GM21619 (cell line): ENCODE data around the gene DCHS2.
A peak's percentile ranks its signal among the peaks of the same experiment; 100 is the strongest.

Experiments used
- ATAC-seq: cut with Tn5 transposase; IDR thresholded peaks from one replicate; pipeline ENCODE4 v1.9.1; 2021; ENCODE audit not compliant: unreplicated experiment

Gene DCHS2

DNA sequence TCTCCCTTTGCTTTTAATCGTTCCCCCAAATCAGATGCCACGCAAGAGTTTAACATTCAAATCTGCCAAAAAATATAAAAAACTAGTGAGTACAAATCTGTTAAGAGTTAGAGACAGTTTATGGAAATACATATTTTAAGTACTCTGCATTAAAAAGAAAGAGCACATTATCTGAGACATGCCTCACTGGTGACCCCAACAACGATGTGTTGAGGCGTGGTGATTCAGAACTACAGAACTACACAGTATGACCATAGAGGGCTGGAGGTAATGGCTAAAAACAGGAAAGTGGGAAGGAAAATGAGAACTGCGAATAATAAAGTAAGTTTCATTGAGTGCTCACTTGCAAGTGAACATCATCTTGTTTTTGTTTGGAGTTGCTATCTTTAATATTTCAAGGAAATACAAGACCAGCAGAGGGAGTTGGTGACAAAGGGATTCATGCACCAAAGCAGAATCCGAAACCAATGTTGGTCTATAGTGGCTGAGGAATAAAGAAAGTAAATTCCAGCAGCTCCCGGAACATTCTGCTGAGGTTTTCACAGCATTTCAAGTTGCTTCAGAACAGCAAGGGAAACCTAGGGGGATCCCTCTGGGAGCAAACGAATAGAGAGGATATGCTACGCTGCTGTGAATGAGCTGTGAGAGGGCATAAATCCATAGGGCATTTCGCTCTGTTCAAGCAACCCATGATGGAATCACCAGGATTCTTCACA lies 92.2 kb downstream of the DCHS2 start:
- ATAC-seq = no peak

DNA sequence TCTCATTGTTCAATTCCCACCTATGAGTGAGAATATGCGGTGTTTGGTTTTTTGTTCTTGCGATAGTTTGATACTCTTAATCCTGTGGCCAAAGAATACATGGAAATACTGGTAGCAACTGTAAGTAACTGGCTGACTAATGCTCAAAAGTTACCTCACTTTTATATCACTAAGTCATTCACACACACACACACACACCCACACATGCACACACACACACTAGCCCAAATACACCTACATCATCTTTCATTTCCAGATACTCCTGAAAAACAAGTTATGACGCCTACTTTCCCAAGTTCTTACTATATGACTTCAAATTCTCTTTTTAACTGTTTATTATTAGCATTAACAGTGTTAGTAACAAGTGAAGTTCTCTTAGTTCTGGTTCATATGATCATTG lies 101.3 kb downstream of the DCHS2 start:
- ATAC-seq = no peak

DNA sequence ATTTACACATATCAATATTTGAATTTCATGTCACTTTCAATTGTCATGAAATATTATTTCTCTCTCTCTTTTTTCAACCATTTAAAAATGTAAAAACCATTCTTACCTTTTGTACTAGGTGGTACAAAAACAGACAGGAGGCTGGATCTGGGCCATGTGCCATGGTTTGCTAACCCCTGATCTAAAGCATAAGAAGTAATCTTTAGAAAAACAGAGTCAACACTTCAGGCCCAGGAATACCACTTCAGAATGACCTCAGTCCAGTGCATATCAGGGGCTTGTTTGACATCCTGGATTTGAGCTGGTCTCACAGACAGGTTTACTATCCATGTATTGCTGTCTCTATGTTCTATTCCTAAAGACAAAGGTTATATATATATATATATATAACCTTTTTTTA lies 102.5 kb downstream of the DCHS2 start:
- ATAC-seq = no peak

DNA sequence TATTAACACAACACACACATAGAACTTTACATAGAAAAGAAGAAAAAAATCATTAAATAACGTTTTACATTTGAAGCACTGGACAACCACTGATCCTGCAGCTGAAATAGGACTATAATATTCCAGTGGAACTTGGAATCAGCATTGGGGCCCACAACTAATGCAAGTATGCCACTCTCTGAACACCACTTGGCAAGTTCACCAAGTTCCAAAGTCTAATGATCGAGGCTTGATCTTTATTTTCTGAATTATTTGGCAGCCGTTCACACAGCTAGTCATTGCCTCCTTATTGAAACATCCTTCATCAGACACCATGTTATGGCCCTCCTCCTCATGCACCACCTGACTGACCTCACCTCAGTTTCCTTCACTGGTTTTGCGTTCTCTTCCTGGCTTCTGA lies 107.6 kb downstream of the DCHS2 start:
- ATAC-seq = no peak

DNA sequence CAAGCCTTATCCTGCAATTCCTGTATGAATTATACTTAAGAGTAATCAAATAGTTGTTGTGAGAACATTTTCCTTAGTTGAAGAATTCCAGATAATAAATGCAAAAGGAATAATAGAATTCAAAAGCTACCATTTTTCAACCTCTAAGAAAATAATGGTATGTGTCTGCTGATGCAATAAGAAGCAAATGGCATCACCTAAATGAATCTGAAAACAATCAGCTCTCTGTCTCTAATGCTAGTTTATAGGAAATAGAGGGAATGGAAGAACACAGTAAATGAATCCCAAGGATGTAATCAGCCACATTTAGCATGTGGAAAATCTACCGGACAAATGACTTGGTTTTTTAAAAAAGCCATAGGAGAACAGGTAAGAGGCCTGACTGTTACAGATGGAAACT lies 115.1 kb downstream of the DCHS2 start:
- no peak for ATAC-seq

DNA sequence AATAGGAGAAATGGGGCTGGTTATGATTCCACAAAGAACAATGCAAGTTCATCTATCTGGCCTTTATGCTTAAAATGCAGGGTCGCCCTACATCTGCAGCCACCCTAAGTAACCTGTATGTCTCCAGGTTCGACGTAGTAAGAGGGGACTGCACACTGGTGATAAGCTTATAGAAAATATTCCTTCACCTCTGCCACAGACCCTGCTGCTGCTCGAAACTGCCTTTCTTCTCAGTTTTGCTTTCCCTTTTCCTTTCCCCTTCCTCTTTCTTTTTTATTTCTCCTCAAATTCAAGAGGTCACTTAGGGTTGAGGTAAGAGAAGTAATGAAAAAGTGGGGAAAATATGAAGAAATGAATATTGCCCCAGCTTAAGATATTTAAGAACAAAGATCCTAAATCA lies 123.5 kb downstream of the DCHS2 start:
- peak; percentile 71 for ATAC-seq

DNA sequence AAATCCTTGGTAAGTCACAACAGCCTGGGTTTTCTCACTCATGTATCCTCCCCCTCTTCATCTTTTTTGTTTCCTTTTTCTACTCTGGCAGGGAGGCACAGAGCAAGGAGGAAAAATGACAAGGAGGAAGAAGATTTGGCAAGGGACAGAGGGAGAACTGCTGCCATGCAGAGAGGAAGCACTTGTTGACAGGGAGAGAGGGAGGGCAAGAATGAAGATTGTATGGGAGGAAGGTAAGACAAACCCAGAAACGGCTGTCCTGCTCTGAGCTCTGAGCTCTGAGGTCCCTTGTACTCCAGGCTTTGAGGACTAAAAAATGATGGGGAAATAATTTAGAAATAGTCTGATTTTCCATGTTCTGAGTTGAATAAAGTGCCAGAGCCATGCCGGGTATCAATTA lies 123.9 kb downstream of the DCHS2 start:
- ATAC-seq = no peak

DNA sequence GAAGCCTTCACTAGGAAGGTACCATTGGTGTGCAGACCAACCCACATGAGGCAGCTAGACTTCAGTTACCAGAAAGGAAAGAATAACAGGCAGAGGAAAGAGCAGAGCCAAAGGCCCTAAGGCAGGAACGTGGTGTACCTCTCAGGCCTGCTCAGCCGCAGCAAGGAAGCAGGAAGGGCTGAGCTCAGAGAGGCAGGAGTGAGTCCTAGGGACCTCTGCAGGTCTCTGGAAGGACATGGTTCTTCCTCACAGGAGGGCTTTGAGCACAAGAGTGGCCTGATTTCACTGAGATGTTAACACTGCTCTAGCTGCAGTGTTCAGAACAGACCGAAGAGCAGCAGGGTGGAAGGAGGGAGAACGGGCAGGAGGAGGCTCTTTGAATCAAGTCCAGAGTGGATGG lies 124.6 kb downstream of the DCHS2 start:
- ATAC-seq = no peak

DNA sequence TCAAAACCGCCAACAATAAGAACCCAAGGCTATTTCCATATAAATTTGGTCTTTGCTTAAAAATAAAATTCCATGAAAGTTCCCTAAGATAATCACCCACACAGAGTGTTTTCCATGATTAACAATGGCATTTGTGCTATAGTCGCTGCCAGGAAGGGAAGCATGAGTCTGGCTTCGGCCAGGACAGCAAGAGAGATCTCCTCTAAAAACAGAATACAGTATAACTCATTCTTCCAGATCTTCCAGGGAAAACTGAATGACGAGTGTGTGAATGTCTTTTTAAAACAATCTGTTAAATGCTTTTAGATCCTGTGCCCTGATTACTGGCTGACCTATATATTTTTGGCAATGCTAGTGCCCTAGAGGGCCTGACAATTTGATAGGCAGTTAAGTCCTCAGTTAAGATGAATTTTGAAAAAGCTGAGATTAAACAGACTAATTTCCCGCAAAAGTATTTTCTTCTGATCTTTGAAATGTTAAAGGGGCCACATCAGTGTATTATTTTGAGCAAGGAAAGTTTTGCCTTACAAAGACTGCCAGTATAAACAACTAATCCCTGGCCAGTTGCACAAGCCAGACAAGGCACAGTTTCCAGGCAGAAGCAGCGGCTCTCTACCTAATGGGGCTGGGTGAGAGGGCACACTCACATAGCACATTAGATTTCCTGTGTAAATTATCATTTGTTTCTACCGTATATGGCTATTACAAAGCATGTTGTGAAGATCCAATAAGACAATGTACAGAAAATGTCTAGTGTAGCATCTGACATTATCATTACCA lies 127.3 kb downstream of the DCHS2 start:
- ATAC-seq = no peak

DNA sequence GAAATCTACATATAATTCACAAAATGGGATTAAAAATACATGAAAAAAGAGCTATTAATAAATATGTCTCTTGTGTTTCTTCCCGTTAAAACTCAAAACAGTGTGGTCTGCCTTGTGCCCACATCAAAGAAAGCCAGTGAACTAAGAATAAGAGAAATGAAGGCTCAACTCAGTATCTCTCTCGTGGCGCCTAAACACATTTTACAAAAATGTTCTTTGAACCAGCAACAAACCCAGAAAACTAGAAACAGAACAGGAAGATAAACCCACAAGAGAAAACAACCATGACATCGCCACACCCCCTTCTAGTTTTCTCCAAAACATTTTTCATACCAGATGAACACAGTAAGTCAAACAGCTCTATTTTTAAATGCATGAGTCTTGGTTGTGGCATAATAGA lies 130.1 kb downstream of the DCHS2 start:
- no peak for ATAC-seq

DNA sequence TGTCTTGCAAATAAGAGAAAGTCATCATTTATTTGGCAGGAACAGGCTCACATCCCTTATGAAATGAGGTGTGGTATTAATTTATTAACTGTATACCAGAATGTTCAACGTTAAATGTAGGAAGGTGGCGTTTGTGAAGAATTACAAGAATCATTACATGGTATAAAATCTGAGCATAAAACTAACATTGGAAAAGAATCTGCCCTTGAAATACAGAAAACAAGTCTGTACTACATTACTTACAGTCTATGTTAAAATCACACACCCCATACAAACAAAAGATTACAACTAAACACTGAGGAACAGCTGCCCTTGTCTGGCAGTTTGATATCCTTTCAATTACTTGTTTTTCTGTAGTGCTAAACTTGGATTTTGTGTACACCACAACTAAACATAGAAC lies 131.1 kb downstream of the DCHS2 start:
- ATAC-seq = no peak

DNA sequence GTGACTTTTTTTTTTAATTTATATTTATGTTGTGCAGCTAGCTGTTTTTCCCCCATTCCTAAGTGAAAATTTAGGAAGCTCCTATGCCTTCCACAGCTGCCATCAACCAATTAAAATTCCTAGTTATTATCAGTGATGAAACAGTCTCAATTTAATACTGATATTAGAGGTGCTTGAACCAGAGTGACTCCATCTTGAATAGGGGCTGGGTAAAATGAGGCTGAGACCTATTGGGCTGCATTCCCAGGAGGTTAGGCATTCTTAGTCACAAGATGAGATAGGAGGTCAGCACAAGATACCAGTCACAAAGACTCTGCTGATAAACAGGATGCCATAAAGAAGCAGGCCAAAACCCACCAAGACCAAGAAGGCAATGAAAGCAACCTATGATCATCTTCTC lies 136.7 kb downstream of the DCHS2 start:
- no peak for ATAC-seq

DNA sequence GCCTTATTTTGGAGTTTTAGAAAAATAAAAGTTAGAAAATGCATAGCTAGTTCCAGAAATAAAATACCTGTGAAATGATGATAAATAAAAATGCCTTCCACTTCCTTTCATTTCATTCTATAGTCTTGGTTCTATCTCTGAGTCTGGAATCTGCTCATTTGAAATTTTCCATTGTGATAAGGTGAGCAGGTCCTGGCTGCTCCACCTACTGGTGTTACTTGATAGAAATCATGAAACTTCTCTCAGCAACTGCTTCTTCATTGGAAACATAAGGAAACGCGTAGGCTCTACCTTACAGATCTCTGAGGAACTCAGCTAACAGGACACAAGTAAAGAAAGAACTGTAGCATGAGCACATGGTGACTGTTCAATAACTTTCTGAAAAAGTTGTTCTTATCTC lies 141.8 kb downstream of the DCHS2 start:
- no peak for ATAC-seq

DNA sequence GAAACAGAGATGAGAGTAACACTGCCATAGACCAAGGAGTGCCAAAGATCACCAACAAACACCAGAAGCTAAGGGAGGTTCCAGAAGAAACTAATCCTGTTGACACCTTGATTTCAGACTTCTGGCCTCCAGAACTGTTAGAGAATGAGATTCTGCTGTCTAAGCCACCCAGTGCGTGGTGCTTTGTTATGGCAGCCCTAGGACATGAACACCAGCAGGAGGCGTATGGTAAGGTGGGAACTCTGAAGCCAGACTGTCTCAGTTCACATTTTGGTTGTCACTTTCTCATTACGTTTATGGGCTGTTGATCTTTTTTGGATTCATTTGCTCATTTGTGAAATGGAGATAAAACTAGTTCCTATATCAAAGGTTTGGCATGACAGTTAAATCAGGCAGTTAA lies 142.9 kb downstream of the DCHS2 start:
- ATAC-seq = no peak

DNA sequence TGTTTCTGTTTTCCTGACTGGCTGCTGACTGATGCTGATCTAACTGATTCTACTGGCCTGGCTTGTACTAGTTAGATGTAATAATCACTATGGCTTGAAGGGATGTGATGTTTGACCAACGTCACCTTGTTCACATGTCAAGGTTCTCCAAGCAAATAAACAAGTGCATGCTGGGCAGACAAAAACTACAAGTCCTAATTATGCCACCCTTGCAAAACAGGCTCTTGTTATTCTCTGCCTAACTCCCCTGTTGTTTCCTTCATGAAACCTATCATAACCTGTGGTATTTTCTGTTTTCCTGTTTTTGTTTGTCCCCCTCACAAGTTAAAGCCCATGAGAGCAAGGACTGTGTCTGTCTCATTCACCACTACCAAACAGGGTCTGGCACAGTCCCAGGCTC lies 146.2 kb downstream of the DCHS2 start:
- no peak for ATAC-seq

DNA sequence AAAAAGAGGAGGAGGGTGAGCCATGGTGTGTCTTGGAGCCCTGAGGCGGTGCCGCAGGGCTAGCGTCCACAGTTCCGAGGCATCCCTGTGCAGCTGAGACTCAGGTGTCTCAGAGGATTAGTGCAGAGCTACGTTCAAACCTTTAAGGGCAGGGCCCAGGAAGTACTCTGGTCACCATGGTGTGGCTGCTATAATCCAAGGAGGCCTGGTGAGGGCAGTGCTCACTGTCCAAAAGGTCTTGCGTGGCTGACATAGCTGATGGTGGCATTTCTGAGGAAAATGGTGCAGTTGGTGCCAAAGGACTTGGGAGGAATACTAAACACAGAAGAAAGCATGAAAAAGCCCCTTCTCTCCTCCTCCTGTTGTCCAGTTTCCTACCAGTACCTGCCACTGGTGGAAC lies 146.9 kb downstream of the DCHS2 start:
- ATAC-seq = peak; percentile 69

DNA sequence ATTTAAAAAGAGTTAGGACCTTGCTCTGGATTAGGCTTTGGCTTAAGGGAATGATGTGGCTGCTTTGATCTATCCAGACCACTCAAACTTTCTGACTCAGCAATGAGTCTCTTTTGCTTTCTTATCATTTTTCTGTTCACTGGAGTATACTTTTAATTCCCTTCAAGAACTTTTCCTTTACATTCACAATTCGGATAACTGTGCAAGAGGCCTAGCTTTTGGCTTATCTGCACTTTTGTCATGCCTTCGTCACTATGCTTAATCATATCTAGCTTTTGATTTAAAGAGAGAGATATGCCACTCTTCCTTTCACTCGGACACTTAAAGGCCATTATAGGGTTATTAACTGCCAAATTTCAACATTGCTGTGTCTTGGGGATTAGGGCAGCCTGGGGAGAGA lies 147.9 kb downstream of the DCHS2 start:
- no peak for ATAC-seq

DNA sequence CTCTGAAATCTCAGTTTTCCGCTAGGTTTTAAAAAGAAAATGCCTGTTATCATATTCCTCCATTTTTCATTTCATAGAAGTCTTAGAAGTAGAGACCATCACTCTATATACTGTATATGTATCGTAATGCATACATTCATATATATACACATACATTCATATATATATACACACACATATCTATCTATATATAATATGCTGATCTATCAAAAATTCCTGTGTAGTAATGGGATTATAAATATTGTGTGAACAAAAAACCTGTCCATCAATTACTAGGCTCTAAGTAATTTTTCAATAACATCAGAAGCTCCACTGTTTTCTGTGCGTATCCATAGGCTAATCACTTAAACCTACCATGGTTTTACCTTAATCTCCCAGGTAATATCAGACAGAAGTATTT lies 150.2 kb downstream of the DCHS2 start:
- no peak for ATAC-seq

DNA sequence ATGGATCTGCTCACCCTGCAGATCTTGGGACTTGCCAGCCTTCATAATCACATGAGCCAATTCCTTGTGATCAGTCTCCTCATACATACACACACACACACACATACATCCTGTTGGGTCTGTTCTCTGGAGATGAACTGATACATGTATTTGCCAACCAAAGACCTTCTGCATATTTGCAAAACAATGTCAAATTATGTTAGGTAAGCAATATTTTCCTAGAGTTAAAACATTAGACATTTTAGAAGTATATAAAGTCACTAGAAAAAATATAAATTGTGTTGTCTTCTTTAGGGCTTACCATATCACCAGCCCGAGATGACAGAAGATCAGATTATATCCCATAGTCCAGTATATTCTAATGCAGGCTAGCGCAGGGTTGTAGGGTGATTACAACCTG lies 156.0 kb downstream of the DCHS2 start:
- no peak for ATAC-seq

DNA sequence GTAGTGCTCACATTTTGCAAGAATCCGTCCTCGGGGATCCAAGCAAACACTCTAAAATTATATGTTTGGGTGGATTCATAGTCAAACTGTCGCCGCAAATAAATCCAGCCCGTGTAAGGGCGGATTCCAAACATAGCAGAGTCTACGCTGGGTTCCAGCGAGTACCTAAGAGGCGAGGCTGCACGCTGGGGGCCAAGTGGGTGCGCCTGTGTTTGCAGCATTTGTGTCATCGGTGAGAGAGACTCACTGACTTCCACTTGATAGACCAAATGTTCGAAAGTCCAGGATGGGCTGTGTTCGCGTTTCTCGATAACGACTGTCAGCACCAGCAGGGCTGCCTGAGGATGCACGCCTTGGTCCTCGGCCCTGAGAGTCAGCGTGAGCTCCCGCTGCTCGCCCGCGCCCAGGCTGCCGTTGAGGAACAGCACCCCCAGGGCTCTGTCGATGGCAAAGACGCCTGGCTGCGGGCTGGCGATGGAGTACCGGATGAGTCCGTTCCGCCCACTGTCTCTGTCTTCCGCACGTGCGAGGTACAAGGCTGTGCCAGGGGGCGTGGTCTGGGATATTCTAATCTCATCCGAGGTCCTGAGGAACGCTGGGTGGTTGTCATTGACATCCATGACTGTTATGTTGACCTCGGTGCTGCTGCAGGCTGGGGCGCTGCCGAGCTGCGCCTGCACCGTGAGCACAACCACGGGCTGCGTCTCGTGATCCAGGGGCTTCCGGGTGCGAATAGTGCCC lies 158.7 kb downstream of the DCHS2 start:
- ATAC-seq = peak; percentile 82

DNA sequence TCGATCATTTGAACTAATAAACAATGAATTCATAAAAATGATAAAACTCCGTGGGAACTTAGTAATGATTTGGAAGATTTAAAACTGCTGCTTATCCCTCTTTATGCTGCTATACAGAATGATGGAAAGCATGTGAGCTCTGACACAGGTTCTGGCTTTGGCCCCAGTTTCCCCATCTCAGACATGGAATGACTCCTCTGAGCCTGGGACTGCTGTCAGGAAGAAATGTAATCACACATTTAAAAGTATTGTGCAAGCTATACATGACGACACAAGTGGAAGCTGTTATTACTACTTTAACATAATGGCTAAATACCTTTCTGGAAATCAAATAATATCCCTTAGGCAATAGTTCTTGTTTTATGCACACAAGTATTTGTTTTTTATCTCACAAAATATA lies 161.7 kb downstream of the DCHS2 start:
- no peak for ATAC-seq

DNA sequence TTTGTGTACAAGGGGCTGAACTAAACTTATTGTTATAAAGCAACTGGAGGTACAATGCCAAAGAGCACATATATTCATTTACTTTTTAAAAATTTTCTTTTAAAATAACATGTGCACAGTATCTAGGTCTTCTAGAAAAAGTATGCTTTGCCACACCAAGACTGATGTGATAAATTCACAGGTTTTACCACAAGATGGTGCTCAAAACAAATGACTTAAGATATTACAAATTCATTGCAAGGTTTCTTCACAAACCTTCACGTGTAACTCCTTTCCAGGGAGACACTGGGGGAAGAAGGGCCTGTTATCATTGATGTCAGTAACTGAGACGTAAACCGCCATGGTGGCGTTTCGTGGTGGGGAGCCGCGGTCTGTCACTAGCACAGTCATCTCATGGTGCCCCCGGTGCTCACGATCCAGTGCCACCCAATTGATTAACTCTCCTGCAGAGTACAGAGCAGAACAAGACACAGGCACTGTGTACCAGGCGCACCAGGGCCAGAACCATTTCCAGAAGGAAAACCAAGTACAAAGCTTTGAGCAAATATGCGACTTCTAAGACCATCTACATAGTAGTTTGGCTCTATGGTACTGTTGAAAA lies 162.2 kb downstream of the DCHS2 start:
- ATAC-seq = no peak
